HL-60 (cell line): ENCODE results near the gene NPAS1.

ENCODE experiments used
- POLR2AphosphoS5 ChIP-seq: IDR thresholded peaks from 2 replicates; pipeline ENCODE4 v1.6.1; 2012; ENCODE audit warnings: low read depth
- TF ChIP-seq, protein P1 (sequence below): IDR thresholded peaks from one replicate; pipeline ENCODE4 v1.5.1; 2011; ENCODE audit warnings: low read length, control low read depth, inconsistent platforms; ENCODE audit not compliant: insufficient read depth
- TF ChIP-seq, protein P2 (sequence below): IDR thresholded peaks from 2 replicates; pipeline ENCODE4 v1.6.1; 2012; ENCODE audit warnings: low read depth; ENCODE audit not compliant: insufficient replicate concordance

DNA sequence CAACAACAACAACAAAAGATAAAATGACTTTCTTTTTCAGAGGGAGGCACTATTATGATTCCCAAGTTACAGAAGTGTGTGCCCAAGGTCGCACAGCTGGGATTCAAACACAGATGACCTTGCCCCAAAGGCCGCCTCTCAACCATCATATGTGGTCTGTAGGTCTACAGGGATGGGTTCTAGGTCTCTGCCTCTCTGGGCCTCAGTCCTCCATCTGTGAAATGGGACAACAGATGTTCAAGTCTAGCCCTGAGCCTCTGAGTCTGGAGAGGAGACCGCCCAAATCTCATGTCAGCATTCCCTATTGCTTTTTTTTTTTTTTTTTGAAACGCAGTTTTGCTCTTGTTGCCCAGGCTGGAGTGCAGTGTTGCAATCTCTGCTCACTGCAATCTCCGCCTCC lies 4.9 kb downstream of the NPAS1 start:
- TF ChIP-seq, protein P1, sequence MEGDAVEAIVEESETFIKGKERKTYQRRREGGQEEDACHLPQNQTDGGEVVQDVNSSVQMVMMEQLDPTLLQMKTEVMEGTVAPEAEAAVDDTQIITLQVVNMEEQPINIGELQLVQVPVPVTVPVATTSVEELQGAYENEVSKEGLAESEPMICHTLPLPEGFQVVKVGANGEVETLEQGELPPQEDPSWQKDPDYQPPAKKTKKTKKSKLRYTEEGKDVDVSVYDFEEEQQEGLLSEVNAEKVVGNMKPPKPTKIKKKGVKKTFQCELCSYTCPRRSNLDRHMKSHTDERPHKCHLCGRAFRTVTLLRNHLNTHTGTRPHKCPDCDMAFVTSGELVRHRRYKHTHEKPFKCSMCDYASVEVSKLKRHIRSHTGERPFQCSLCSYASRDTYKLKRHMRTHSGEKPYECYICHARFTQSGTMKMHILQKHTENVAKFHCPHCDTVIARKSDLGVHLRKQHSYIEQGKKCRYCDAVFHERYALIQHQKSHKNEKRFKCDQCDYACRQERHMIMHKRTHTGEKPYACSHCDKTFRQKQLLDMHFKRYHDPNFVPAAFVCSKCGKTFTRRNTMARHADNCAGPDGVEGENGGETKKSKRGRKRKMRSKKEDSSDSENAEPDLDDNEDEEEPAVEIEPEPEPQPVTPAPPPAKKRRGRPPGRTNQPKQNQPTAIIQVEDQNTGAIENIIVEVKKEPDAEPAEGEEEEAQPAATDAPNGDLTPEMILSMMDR, result no peak
- TF ChIP-seq, protein P2, sequence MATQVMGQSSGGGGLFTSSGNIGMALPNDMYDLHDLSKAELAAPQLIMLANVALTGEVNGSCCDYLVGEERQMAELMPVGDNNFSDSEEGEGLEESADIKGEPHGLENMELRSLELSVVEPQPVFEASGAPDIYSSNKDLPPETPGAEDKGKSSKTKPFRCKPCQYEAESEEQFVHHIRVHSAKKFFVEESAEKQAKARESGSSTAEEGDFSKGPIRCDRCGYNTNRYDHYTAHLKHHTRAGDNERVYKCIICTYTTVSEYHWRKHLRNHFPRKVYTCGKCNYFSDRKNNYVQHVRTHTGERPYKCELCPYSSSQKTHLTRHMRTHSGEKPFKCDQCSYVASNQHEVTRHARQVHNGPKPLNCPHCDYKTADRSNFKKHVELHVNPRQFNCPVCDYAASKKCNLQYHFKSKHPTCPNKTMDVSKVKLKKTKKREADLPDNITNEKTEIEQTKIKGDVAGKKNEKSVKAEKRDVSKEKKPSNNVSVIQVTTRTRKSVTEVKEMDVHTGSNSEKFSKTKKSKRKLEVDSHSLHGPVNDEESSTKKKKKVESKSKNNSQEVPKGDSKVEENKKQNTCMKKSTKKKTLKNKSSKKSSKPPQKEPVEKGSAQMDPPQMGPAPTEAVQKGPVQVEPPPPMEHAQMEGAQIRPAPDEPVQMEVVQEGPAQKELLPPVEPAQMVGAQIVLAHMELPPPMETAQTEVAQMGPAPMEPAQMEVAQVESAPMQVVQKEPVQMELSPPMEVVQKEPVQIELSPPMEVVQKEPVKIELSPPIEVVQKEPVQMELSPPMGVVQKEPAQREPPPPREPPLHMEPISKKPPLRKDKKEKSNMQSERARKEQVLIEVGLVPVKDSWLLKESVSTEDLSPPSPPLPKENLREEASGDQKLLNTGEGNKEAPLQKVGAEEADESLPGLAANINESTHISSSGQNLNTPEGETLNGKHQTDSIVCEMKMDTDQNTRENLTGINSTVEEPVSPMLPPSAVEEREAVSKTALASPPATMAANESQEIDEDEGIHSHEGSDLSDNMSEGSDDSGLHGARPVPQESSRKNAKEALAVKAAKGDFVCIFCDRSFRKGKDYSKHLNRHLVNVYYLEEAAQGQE, result no peak
- no peak for TF ChIP-seq POLR2AphosphoS5
